SK-N-SH (cell line): ENCODE measurements around the gene ERC2. TPM values are rescaled to one million over a fixed set of nuclear protein-coding genes. Genes with fewer than 3 reads are reported as not detected.

Experiments
- CTCF ChIA-PET: fragments of 300-600, 350-600 bp; formaldehyde crosslinking; extraction: SDS; loops from one replicate; lab custom pipeline; 2021; lab: Yijun Ruan, JAX
- POLR2A ChIA-PET: fragments of 350-600 bp; sonication (Branson Sonifier 250); formaldehyde crosslinking; extraction: SDS; loops from one replicate; lab custom pipeline; 2020; ENCODE audit warnings: antibody characterized with exemption, inconsistent platforms; lab: Yijun Ruan, JAX
- DNase-seq: peaks from one replicate; pipeline ENCODE4 v3.0.0; 2012
- H2AFZ ChIP-seq: fragments of 200-600 bp; sonication (generic); 2 replicates; pipeline ENCODE4 v1.8.1; 2016; ENCODE audit warnings: antibody characterized with exemption, mild to moderate bottlenecking, low read depth
- H3F3A ChIP-seq: fragments of 200-600 bp; sonication (generic); replicated peaks from 2 replicates; pipeline ENCODE3; 2016; ENCODE audit warnings: antibody characterized with exemption, mild to moderate bottlenecking; ENCODE audit not compliant: insufficient read depth
- H3K27ac ChIP-seq, 2 experiments: fragments of 200-500 bp in 1 of 2; fragments of 200-600 bp in 1 of 2; sonication (Bioruptor generic) in 1 of 2; sonication (generic), shearing (Covaris generic) in 1 of 2; 2 replicates each; pipeline versions ENCODE4 v1.5.1 to v1.6.1; 2014 to 2016; ENCODE audit warnings: low read depth in 2 of 2, inconsistent platforms in 1 of 2, low read length in 1 of 2, mild to moderate bottlenecking in 1 of 2, mixed read lengths in 1 of 2
- H3K27me3 ChIP-seq: fragments of 200-600 bp; sonication (generic), shearing (Covaris generic); 2 replicates; pipeline ENCODE4 v1.6.1; 2016; ENCODE audit warnings: mixed run types; ENCODE audit not compliant: insufficient read depth
- H3K36me3 ChIP-seq, 2 experiments: fragments of 200-500 bp in 1 of 2; fragments of 200-600 bp in 1 of 2; sonication (Bioruptor generic) in 1 of 2; sonication (generic) in 1 of 2; replicated peaks in 1 of 2; 2 replicates each; pipeline versions ENCODE3 to v1.5.1; 2014 to 2016; ENCODE audit warnings: low read length in 1 of 2, mild to moderate bottlenecking in 1 of 2; ENCODE audit not compliant: insufficient read depth in 2 of 2, control insufficient read depth in 1 of 2
- H3K4me1 ChIP-seq, 2 experiments: fragments of 200-500 bp in 1 of 2; fragments of 200-600 bp in 1 of 2; sonication (Bioruptor generic) in 1 of 2; sonication (generic), shearing (Covaris generic) in 1 of 2; 2 replicates each; pipeline versions ENCODE4 v1.5.1 to v1.6.1; 2014 to 2016; ENCODE audit warnings: low read depth in 1 of 2, low read length in 1 of 2, mixed run types in 1 of 2; ENCODE audit not compliant: insufficient read depth in 2 of 2, control insufficient read depth in 1 of 2
- H3K4me2 ChIP-seq: fragments of 200-600 bp; sonication (generic), shearing (Covaris generic); 2 replicates; pipeline ENCODE4 v1.6.1; 2017; ENCODE audit warnings: mixed run types
- H3K4me3 ChIP-seq, 2 experiments: fragments of 200-500 bp in 1 of 2; fragments of 200-600 bp in 1 of 2; sonication (Bioruptor generic) in 1 of 2; sonication (generic), shearing (Covaris generic) in 1 of 2; 2 replicates each; pipeline versions ENCODE4 v1.5.1 to v1.8.1; 2014 to 2016; ENCODE audit warnings: low read depth in 2 of 2, inconsistent platforms in 1 of 2, low read length in 1 of 2, mild to moderate bottlenecking in 1 of 2, mixed read lengths in 1 of 2, moderate library complexity in 1 of 2
- H3K79me2 ChIP-seq: fragments of 200-600 bp; sonication (generic); 2 replicates; pipeline ENCODE4 v1.8.1; 2017; ENCODE audit warnings: mild to moderate bottlenecking; ENCODE audit not compliant: insufficient read depth
- H3K9ac ChIP-seq: fragments of 200-600 bp; sonication (generic); 2 replicates; pipeline ENCODE4 v1.6.1; 2017; ENCODE audit warnings: mixed run types
- H3K9me2 ChIP-seq: fragments of 200-600 bp; sonication (generic); 2 replicates; pipeline ENCODE4 v1.6.1; 2017; ENCODE audit warnings: mixed run types
- H3K9me3 ChIP-seq: fragments of 200-600 bp; sonication (generic); 2 replicates; pipeline ENCODE4 v1.6.1; 2017; ENCODE audit warnings: mixed run types, mild to moderate bottlenecking, moderate library complexity
- H4K20me1 ChIP-seq: fragments of 200-600 bp; sonication (generic); 2 replicates; pipeline ENCODE4 v1.6.1; 2017; ENCODE audit warnings: mild to moderate bottlenecking, mixed run types; ENCODE audit not compliant: insufficient read depth
- CHD2 ChIP-seq: fragments of 150-350 bp; IDR thresholded peaks from 2 replicates; pipeline ENCODE4 v1.6.1; 2018; ENCODE audit warnings: low read length; ENCODE audit not compliant: partially characterized antibody
- CTCF ChIP-seq: fragments of 200-600 bp; sonication (generic); IDR thresholded peaks from 2 replicates; pipeline ENCODE4 v1.6.1; 2017; ENCODE audit warnings: antibody characterized with exemption, mild to moderate bottlenecking, moderate library complexity
- ELF1 ChIP-seq: IDR thresholded peaks from 2 replicates; pipeline ENCODE4 v1.4.0; 2012
- FOXJ3 ChIP-seq: sonication (generic); formaldehyde crosslinking; IDR thresholded peaks from 2 replicates; pipeline ENCODE4 v1.5.1; 2020; ENCODE audit warnings: mild to moderate bottlenecking, missing genetic modification reagents
- GATA2 ChIP-seq: sonication (generic); formaldehyde crosslinking; IDR thresholded peaks from 2 replicates; pipeline ENCODE4 v1.5.0; 2020; ENCODE audit warnings: mild to moderate bottlenecking, missing genetic modification reagents
- NRF1 ChIP-seq: IDR thresholded peaks from 2 replicates; pipeline ENCODE4 v1.6.1; 2012; ENCODE audit warnings: low read depth, mild to moderate bottlenecking, low read length
- PBX3 ChIP-seq: IDR thresholded peaks from 2 replicates; pipeline ENCODE4; 2012
- RCOR1 ChIP-seq: fragments of 150-350 bp; IDR thresholded peaks from 2 replicates; pipeline ENCODE4 v1.6.1; 2017; ENCODE audit warnings: antibody characterized with exemption, low read length
- SIN3A ChIP-seq: IDR thresholded peaks from 2 replicates; pipeline ENCODE4 v1.6.1; 2012; ENCODE audit warnings: low read depth, mild to moderate bottlenecking, low read length, moderate library complexity, borderline replicate concordance
- TCF12 ChIP-seq: IDR thresholded peaks from 2 replicates; pipeline ENCODE4 v1.4.0; 2012
- TEAD4 ChIP-seq: IDR thresholded peaks from 2 replicates; pipeline ENCODE4 v1.4.0; 2012; ENCODE audit warnings: mild to moderate bottlenecking, borderline replicate concordance; ENCODE audit not compliant: insufficient read depth
- USF1 ChIP-seq: IDR thresholded peaks from 2 replicates; pipeline ENCODE4 v1.4.0; 2012; ENCODE audit warnings: low read depth, borderline replicate concordance
- USF2 ChIP-seq: fragments of 150-350 bp; IDR thresholded peaks from 2 replicates; pipeline ENCODE4 v1.6.1; 2017; ENCODE audit warnings: antibody characterized with exemption, low read length, low read depth, borderline replicate concordance
- WGBS: methylation state at CpG from one replicate; pipeline ENCODE4 v1.1.6; 2017; ENCODE audit warnings: low lambda C conversion rate; 5-methylcytosine and 5-hydroxymethylcytosine counted together
- polyA plus RNA-seq, 3 experiments: library from polyadenylated mRNA; depleted of rRNA; stranded (reverse); fragments of >200 nt; gene quantifications; 2 replicates each; pipeline ENCODE4 v1.2.3, GENCODE V29; 2012

ERC2 gene
- polyA plus RNA-seq, 1 of the 3 experiments (the other 2 are of a cell fraction) = 1.6 TPM

- H3K9me2 ChIP-seq = no peaks in the 10 kb centered on the region
Observed at GRCh38 chr3:55630280-55630920, 837.9 kb downstream of the ERC2 start.

More at GRCh38 chr3:55630280-55630920, 837.9 kb downstream of the ERC2 start:
- Histone ChIP-seq H3K36me3 (no peaks in the 10 kb centered on the region), H2AFZ (no peak overlapping the region), H3K9ac (no peak overlapping the region), H4K20me1 (no peaks in the 10 kb centered on the region), H3K79me2 (no peaks in the 10 kb centered on the region), H3K27ac (no peak overlapping the region), H3F3A (no peaks in the 10 kb centered on the region), H3K4me1 (no peaks in the 10 kb centered on the region), H3K4me2 (no peak overlapping the region), H3K4me3 (no peak overlapping the region), H3K27me3 (no peaks in the 10 kb centered on the region), H3K9me3 (no peaks in the 10 kb centered on the region)
- POLR2A ChIA-PET = no interaction called here
- CTCF ChIA-PET = no interaction called here
- TF ChIP-seq TEAD4 (no peak), NRF1 (no peak), CTCF (no peak), CHD2 (no peak), FOXJ3 (CRISPR knock-in tag) (no peak), USF1 (no peak), RCOR1 (no peak), USF2 (no peak), SIN3A (no peak), ELF1 (no peak), GATA2 (CRISPR knock-in tag) (no peak), TCF12 (no peak), PBX3 (no peak)
- no peak for DNase-seq
- WGBS = 83% methylated on average over 13 of the region's 14 CpGs
